SH-SY5Y (cell line): ENCODE measurements around the gene LTB4R2.

Source experiments
- GATA2 ChIP-seq: IDR thresholded peaks from 2 replicates; pipeline ENCODE4 v1.6.1; 2011; ENCODE audit warnings: mild to moderate bottlenecking, low read depth, low read length
- GATA3 ChIP-seq: IDR thresholded peaks from 2 replicates; pipeline ENCODE4 v1.6.1; 2011; ENCODE audit warnings: low read depth, mild to moderate bottlenecking, low read length, moderate library complexity

- TF ChIP-seq GATA2: no peak
- TF ChIP-seq GATA3: no peak
Measured at GRCh38 chr14:24285351-24285750, 24.6 kb upstream of the LTB4R2 start.
